ENCODE measurements around the gene UNC5B. TPM values are rescaled to one million over a fixed set of nuclear protein-coding genes. Genes with fewer than 3 reads are reported as not detected.

The UNC5B gene
- total RNA-seq, 1 experiment from 2014 or later: 0.07 TPM

- Mint-ChIP-seq H3K27me3 (ENCODE audit: unreplicated experiment) (peaks cover 100% of the 10 kb centered on the region), H3K27ac (ENCODE audit: unreplicated experiment) (no peak overlapping the region), H3K9me3 (ENCODE audit: low read depth, unreplicated experiment) (no peaks in the 10 kb centered on the region), H3K4me1 (ENCODE audit: low read depth, unreplicated experiment) (no peaks in the 10 kb centered on the region), H3K4me3 (ENCODE audit: low read depth, unreplicated experiment) (no peak overlapping the region), H3K36me3 (ENCODE audit: insufficient read depth, unreplicated experiment) (no peaks in the 10 kb centered on the region)
- BruUV-seq (replicated peaks): no TSS peak
- CTCF ChIA-PET: no interaction called here
- no peak for TF ChIP-seq CTCF (IDR thresholded peaks at IDR 0.05; ENCODE audit: unreplicated experiment)
- no peak for DNase-seq
- intact Hi-C loops (cut with micrococcal nuclease; ENCODE audit: unreplicated experiment): no loop called here
These were observed 21.1 kb downstream of the UNC5B start for GRCh38 chr10:71233482-71233892.

DNA sequence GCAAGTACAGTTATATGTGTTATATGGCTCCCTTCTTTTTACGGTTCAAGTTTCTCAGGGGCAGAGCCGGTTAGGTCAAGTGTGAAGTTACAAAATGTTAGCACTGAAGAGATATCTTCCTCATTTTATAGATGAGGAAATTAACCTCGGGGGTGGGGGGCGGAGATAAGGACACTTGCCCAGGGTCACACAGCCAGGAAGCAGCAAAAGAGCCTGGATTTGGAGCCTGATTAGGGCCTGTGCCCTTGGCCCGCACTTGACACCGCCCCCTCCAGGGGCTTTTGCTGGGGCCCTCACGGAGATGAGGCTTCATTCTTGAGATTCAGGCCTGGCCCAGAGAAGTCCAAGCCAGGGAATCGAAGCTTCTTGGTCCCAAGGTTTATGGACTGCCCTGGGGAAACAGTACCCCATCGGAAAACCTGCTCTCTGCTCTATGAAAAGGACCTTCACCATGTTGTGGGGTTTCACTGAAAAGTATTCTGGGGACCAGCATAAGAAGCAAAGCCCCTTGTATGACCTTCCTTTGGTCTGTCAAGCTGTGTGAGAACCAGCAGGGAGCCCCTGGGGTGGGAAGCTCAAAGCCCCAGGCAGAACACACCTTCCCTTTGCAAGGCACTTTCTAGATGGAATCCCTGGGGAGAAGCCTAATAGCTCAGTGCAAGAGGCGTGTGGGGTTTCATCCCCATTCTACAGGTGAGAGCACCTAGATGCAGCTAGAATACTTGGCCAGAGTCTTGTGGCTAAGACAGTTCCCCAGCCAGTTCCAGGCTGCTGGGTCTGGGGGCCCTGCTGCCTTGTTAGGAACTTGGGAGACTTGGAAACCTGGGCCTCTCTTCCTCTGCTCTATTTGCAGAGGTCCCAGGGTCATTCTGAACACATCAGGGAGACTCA is 21.9 kb downstream of the UNC5B start:
- BruUV-seq (replicated peaks): no TSS peak
- Mint-ChIP-seq H3K9me3 (ENCODE audit: low read depth, unreplicated experiment) (no peaks in the 10 kb centered on the region), H3K36me3 (ENCODE audit: insufficient read depth, unreplicated experiment) (no peaks in the 10 kb centered on the region), H3K4me3 (ENCODE audit: low read depth, unreplicated experiment) (no peak overlapping the region), H3K4me1 (ENCODE audit: low read depth, unreplicated experiment) (no peaks in the 10 kb centered on the region), H3K27me3 (ENCODE audit: unreplicated experiment) (peaks cover 96% of the 10 kb centered on the region), H3K27ac (ENCODE audit: unreplicated experiment) (no peak overlapping the region)
- CTCF ChIA-PET: no interaction called here
- no peak for TF ChIP-seq CTCF (IDR thresholded peaks at IDR 0.05; ENCODE audit: unreplicated experiment)
- intact Hi-C loops (cut with micrococcal nuclease; ENCODE audit: unreplicated experiment): no loop called here
- no peak for DNase-seq

- Mint-ChIP-seq H3K4me3 (ENCODE audit: low read depth, unreplicated experiment) (no peak overlapping the region), H3K27me3 (ENCODE audit: unreplicated experiment) (peaks cover 87% of the 10 kb centered on the region), H3K4me1 (ENCODE audit: low read depth, unreplicated experiment) (no peaks in the 10 kb centered on the region), H3K27ac (ENCODE audit: unreplicated experiment) (no peak overlapping the region), H3K9me3 (ENCODE audit: low read depth, unreplicated experiment) (no peaks in the 10 kb centered on the region), H3K36me3 (ENCODE audit: insufficient read depth, unreplicated experiment) (no peaks in the 10 kb centered on the region)
- intact Hi-C loops (cut with micrococcal nuclease; ENCODE audit: unreplicated experiment): no loop called here
- CTCF ChIA-PET: no interaction called here
- no peak for TF ChIP-seq CTCF (IDR thresholded peaks at IDR 0.05; ENCODE audit: unreplicated experiment)
- BruUV-seq (replicated peaks): no TSS peak
- no peak for DNase-seq
These were observed 22.8 kb downstream of the UNC5B start for GRCh38 chr10:71234970-71235685.

DNA sequence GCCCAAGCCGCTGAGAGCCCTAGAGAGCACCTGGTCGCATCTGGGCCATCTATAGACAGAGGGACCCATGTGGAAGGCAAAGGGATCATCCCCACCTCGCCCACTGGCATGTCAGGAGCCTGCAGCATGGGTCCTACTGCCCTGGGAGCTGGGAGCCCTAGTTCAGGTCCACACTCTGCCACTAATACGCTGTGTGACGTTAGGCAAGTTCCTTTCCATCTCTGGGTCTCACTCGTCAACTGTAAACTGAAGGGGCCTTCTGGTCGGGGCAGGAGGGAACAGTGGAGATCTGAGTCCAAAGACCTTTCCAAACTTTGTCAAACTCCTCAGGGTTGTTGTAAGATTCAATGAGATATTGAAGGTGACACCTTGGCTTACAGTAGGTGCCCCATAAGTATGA is 23.4 kb downstream of the UNC5B start:
- Mint-ChIP-seq H3K9me3 (ENCODE audit: low read depth, unreplicated experiment) (no peaks in the 10 kb centered on the region), H3K4me3 (ENCODE audit: low read depth, unreplicated experiment) (no peak overlapping the region), H3K27me3 (ENCODE audit: unreplicated experiment) (peaks cover 80% of the 10 kb centered on the region), H3K27ac (ENCODE audit: unreplicated experiment) (no peak overlapping the region), H3K4me1 (ENCODE audit: low read depth, unreplicated experiment) (no peaks in the 10 kb centered on the region), H3K36me3 (ENCODE audit: insufficient read depth, unreplicated experiment) (no peaks in the 10 kb centered on the region)
- BruUV-seq (replicated peaks): no TSS peak
- TF ChIP-seq CTCF (IDR thresholded peaks at IDR 0.05; ENCODE audit: unreplicated experiment): no peak
- CTCF ChIA-PET: no interaction called here
- no peak for DNase-seq
- intact Hi-C loops (cut with micrococcal nuclease; ENCODE audit: unreplicated experiment): no loop called here
